GM19023 (cell line): ENCODE measurements around the gene SNX5.

Experiments
- ATAC-seq: cut with Tn5 transposase; IDR thresholded peaks from one replicate; pipeline ENCODE4 v1.9.1; 2021; ENCODE audit warnings: mild to moderate bottlenecking, moderate library complexity; ENCODE audit not compliant: unreplicated experiment

SNX5 gene

DNA sequence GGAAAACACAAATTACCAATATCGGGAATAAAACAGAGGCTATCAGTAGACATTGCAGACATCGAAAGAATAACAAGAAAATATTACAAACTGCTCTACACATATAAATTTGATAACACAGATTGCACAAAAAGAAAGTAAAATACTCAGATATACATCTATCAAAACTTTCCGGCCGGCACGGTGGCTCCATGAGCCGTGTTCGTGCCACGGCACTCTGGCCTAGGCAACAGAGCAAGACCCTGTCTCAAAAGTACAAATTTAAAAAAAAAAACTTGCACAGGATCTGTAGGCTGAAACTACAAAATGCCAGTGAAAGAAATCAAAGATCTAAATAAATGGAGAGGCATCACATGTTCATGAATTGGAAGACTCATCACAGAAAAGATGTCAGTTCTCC, 49.4 kb downstream of the SNX5 start:
- no peak for ATAC-seq

DNA sequence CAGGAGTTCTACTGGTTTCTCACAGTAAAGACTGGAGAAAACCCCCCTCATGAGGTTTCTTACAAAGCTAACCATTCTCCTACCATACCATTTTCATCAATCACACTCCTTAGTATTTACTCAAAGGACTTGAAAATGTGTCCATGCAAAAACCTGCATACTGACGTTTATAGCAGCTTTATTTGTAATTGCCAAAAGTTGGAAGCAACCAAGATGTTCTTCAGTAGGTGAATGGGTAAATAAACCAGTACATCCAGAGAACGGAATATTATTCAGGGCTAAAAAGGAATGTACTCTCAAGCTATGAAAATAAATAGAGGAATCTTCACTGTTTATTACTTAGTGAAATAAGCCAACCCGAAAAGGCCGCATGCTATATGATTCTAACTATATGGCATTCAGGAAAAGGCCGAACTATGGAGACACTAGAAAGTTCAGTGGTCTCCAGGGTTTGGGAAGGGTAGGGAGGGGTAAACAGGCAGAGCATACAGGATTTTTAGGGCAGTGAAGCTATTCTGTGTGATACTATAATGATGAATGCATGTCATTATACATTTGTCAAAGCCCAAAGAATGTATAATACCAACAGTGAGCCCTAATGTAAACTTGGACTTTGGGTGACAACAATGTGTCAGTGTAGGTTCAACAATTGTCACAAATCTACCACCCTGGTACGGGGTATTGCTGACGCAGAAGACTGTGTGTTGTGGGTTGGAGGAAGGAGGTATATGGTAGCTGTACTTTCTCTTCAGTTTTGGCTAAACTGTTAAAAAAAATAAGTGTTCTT, 50.6 kb downstream of the SNX5 start:
- no peak for ATAC-seq

DNA sequence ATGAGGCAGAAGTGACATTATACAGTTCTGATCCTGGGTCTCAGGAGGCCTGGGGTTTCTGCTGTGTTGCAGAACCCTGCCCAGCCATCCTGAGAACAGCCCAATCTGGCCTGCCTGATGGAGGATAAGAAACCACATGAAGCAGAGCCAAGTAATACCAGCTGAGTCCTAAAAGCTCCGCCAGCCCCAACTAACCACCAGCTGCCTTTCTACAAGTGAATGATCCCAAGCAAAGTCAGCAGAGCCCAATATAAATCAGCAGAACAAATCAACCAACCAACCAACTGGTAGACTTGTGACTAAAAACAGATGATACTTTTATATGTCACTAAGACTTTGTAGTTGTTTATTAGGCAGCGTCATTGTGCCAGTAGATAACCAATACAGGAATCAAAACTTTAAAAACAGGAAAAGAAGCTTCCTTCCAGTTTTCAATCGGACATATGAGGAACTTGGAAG, 52.1 kb downstream of the SNX5 start:
- no peak for ATAC-seq

DNA sequence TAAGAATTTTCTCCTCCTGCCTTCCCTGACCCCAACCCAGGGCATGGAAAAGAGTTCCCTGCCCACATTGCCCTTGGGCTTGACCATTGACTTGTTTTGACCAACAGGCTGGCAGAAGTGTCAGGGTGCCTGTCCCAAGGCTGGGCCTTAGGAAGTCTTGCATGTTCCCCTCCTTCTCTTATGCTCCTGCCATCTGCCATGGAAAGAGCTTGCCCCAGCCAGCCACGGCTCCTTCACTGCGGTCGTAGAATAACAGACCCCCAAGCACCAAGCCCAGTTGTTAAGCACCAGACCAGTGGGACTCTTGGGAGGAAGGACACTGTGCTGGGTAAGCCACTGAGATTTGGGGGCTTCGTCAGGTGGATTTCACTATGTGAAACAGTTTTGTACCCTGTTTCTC, 53.6 kb downstream of the SNX5 start:
- no peak for ATAC-seq

DNA sequence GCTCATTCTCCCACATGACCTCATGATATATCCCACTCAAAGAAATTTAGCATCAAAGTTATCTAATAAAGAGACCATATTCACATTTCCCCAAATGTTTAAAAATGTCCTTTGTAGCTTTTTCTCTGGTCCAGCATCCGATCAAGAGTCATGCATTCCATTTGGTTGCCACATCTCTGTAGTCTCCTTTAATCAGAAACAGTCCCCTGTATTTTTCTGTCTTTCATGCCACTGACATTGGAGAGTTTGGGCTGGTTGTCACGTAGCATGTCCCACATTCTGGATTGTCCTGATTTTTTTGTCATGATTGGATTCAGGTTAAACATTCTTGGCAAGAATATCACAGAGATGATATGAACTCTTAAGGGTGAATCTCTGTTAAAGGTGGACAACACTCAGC, 55.7 kb downstream of the SNX5 start:
- no peak for ATAC-seq

DNA sequence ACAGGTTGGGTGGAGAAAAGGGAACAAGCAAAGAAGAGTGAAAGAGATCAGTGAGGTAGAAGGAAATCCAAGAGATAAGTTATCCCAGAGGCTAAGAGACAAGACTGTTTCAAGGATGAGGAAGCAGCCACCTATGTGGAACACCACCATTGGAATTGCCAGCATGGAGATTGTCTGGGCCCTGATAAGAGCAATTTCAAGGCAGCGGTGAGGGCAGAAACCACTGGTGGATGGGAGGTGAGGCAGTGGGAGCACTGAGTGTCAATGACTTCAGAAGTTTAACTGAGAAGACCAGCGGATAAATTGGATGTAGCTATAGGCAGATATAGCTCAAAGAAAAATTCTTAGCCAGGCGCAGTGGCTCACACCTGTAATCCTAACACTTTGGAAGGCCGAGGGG, 56.7 kb downstream of the SNX5 start:
- ATAC-seq = no peak

DNA sequence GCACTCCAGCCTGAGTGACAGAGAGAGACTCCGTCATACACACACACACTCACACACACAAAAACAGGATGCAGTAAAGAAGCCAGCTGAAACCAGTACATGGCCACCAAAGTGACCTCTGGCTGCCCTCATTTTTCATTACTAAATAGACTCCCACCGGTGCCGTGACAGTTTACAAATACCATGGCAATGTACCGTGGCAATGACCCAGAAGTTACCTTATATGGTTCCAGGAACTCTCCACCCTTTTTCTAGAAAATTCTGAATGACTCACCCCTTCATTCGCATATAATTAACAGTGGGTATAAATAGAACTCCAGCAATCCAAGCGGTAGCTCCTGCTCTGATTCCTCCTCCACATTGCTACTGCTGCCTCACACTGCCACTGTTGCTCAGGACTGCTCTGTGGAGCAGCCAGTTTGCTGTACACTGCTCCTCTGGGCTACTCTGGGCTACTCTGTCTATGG, 57.7 kb downstream of the SNX5 start:
- no peak for ATAC-seq

DNA sequence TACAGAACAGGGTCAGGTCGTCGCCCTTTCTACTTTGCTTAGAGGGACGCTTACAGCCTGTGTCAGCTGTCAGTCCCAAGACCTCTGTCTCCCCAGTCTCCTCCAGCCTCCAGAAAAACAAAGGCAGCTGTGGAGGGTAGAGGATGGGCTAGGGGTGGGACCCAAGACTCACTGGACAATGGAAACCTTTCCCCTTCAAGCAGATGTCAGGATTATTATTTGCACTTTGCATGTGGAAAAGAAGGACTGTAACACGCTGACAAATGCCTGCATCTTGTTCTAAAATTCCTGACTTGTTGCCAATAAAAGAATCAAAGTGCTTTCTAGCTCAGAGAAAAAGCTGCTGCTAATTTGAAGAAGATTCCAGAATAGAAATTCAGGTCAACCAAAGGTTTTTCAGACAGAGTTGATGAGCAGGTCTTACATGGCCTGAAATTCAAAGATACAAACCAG, 58.7 kb downstream of the SNX5 start:
- ATAC-seq = no peak

DNA sequence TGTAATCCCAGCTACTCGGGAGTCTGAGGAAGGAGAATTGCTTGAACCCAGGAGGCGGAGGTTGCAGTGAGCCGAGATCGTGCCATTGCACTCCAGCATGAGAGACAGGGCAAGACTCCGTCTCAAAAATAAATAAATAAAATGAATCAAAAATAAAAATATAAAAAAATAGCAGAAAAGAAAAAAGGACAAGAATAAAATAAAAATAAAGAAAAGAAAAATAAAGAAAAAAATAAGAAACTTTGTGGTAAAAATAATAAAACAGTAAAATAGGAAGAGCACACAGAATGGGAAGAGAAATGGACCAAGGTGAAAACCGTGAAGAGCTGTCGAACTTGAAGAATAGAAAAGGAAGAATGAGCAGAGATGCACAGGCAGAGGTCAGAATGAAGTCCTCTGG, 63.0 kb downstream of the SNX5 start:
- no peak for ATAC-seq

DNA sequence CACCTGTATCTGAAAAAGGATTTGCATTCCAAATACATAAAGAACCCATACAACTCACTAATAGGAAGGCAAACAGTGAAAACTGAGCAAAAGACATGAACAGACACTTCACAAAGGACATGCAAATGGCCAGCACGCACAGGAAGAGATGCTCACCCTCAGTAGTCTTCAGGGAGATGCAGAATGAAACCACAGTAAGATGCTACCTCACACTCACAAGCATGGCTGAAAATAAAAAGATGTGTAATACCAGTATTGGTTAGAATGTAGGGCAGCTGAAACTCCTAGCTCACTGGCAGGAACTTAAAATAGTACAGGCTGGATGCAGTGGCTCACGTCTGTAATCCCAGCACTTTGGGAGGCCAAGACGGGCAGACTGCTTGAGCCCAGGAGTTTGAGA, 64.6 kb downstream of the SNX5 start:
- peak; percentile 85 for ATAC-seq

DNA sequence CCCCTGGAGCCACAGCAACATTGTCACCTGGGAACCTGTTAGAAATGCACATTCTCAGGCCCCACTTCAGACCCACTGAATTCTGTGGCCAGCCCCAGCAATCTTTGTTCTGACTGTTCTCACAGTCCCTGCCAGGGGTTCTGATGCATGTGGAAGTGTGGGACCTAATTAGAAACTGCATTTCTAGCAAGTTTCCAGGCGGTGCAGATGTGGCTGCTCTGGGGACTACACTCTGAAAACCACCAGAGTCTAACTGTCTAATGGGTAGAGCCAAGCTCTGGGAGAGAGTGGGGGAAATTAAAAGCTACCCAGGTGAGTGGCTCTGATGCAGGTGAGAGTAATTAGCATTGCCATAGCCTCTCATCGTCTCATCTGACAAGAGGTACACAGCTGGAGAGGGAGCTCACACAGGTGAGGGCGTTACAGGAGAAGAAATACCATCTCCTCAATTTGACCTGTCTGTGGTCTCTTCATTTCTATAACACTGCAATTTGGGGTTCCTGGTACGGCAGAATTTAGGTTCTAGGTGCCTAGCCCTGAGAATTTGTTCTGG, 66.0 kb downstream of the SNX5 start:
- no peak for ATAC-seq

DNA sequence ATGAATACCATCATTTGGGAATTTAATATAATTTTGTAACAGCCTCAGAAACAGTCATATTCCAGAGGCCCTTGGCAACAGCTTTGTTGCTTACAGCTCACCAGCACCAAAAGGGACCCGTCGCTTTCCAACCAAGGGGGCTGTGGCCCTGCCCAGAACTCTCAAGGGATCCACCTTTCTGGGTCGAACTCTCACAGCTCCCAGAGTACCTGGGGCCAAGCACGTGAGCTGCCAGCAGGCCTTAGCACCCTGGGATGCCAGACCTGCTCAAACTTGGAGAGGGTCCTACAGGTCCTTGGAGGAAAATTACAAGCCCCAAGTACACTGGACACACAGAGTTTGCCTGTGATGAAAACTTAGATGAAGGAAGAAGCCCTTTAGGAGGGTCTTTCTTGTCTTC, 66.6 kb downstream of the SNX5 start:
- no peak for ATAC-seq

DNA sequence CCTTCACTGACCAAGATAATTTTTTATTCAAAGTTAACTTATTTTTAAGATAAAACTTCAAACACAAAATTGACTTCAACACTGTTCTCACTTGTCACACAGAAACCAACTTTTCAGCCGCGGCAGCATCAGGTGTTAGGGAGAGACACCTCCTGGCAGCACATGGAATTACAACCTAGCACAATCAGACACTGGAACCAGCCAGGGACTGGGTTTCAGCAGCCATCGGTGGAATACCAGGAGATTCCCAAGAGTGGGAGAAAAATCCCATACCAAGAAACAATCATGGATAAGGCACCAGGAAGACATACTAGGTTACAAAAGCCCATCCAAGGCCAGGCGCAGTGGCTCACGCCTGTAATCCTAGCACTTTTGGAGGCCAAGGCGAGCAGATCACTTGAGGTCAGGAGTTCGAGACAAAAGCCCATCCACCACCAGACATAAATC, 70.0 kb downstream of the SNX5 start:
- no peak for ATAC-seq

DNA sequence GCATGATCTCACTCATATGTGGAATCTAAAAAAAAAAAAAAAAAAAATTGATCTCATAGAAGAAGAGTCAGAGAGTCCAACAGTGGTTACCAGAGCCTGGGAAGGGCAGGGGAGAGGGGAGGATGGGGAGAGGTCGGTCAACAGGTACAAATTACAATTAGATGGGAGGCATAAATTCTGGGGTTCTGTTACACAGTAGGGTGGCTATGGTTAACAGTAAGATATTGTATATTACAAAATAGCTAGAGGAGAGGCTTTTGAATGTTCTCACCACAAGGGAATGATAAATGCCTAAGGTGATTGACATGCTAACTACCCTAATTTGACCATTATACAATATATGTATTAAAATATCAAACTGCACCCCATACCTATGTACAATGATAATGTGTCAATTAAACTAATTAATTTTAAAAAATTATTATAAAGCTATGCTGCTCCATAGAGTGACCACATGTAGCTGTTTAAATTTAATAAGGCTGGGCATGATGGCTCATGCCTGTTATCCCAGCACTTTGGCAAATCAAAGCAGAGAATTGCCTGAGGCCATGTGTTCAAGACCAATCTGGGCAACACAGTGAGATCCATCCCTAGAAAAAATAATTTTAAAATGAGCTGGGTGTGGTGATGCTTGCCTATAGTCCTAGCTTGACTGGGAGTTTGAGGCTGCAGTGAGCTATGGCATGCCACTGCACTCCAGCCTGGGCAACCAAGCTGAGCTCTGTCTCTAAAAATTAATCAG, 70.9 kb downstream of the SNX5 start:
- no peak for ATAC-seq

DNA sequence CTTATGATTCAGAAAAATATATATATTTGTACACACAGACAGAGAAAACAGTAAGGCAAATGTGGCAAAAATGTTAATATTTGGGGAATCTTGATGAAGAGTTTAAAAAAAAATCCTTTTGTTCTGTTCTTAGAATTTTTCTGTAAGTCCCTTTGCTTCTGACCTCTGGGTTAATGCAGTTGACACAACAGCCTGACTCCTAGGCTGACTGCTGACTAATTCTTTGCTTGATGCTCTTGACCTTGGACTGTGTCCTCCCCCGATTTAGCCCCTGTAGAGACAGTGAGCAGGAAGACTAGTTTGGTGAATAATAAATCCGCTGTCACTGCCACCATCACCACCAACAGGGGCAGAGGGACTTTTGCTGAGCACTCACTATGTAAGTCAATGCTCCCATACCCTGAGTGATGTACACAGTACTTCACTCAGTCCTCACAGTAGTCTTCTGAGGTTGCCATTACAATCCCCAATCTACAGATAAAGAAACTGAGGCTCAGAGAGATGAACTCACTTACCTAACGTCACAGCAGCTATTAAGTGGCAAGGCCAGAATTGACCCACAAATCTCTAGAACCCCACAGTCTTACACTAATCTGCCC, 71.7 kb downstream of the SNX5 start:
- ATAC-seq = peak; percentile 46

DNA sequence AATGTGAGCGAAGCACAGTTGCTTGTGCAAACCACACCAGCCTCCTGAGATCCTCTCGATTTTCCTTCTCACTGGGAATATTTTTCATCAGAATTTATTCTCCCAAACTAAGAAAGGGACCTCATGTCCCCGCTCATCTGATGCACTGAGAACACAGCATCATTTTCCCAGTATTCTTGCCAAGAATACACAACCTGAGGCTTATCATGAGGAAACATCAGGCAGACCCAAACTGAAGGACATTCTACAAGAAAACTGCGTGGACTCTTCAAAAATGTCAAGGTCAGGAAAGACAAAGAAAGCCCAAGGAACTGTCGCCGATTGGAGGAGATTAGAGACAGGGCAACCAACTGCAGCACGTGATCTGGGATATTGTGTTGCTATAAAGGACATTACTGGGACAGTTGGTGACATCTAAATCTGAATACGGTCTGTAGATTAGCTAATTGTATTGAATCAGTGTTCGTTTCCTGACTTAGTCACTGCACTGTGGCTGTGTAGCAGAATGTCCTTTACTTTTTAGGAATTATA, 72.3 kb downstream of the SNX5 start:
- no peak for ATAC-seq

DNA sequence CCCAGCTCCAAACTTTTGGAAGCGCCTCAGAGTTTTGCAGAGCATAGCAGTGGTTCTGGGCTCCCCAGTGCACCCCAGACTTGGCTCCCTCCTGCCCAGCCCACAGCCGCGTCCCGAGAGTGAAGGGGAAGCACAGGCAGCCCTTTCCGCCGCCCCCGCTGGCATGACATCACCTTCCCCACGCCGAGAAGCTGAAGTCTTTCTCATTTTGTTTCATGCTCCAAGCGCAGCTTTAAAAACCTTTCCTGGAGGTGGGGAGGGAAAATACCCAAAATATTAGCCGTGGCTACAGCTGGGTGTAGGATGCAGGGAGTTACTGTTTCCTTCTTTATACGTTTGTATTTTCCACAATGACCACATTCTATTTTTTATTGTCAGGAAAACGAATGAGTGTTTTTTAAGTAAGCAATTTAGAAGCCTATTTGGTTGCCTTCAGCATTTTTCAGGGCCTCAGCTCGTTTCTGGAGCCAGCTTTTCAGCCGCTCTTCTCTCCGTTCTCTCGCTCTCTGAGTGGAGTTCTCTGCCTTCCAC, 72.9 kb downstream of the SNX5 start:
- peak; percentile 64 for ATAC-seq

DNA sequence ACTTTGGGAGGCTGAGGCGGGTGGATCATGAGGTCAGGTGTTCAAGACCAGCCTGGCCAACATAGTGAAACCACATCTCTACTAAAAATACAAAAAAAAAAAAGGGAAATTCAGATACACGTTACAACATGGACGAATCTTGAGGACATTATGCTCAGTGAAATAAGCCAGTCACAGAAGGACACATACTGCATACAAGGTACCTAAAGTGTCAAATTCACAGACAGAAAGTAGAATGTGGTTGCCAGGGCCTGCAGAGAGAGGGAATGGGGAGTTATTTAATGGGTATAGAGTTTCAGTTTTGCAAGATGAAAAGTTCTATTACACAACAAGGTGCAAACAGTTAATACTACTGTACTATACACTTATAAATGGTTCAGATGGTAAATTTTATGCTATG, 75.1 kb downstream of the SNX5 start:
- ATAC-seq = no peak

DNA sequence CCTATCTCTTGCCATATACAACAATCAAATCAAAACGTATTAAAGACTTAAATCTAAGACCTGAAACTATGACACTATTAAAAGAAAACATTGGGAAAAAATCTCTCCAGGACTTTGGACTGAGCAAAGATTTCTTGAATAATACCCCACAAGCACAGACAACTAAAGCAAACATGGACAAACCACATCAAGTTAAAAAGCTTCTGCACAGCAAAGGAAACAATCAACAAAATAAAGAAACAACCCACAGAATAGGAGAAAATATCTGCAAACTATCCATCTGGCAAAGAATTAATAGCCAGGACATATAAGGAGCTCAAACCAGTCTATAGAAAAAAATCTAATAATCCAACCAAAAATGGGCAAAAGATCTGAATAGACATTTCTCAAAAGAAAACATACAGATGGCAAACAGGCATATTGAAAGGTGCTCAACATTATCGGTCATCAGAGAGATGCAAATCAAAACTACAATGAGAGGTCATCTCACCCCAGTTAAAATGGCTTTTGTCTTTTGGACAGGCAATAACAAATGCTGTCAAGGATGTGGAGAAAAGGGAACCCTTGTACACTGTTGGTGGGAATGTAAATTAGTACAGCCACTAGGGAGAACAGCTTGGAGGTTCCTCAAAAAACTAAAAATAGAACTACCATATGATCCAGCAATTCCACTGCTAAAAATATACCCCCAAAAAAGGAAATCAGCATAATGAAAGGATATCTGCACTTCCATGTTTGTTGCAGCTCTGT, 76.2 kb downstream of the SNX5 start:
- ATAC-seq = no peak
